Measurements from ENCODE around the gene IL20. TPM values are rescaled to one million over a fixed set of nuclear protein-coding genes. Genes with fewer than 3 reads are reported as not detected.

Gene IL20
- total RNA-seq, 4 donors from 2014 or later = not detected

GRCh38 chr1:206834217-206834616, 31.2 kb upstream of the IL20 start:
- H3K27ac ChIP-seq = no peak overlapping the region
- no peak for ATAC-seq
- H3K27me3 ChIP-seq = peaks cover 36% of the 10 kb centered on the region
- no peaks in the 10 kb centered on the region for H3K9me3 ChIP-seq
- no peaks in the 10 kb centered on the region for H3K36me3 ChIP-seq
- H3K4me1 ChIP-seq = no peaks in the 10 kb centered on the region
- 81 to 88% methylated on average over 4 to 6 of the region's 6 CpGs for WGBS, 2 donors (ENCODE audit: low coverage in 1 of 2)
- no peak for TF ChIP-seq EP300 (IDR thresholded peaks at IDR 0.05)
- no peak for TF ChIP-seq POLR2AphosphoS5 (IDR thresholded peaks at IDR 0.05)
- H3K4me3 ChIP-seq = no peak overlapping the region

- Histone ChIP-seq H3K4me1 (no peaks in the 10 kb centered on the region), H3K27ac (no peak overlapping the region), H3K36me3 (no peaks in the 10 kb centered on the region), H3K9me3 (no peaks in the 10 kb centered on the region), H3K27me3 (peaks cover 31% of the 10 kb centered on the region), H3K4me3 (no peak overlapping the region)
- no peak for TF ChIP-seq POLR2A (IDR thresholded peaks at IDR 0.05)
- no peak for TF ChIP-seq POLR2AphosphoS5 (IDR thresholded peaks at IDR 0.05)
- TF ChIP-seq CTCF (IDR thresholded peaks at IDR 0.05) = no peak
- no peak for TF ChIP-seq EP300 (IDR thresholded peaks at IDR 0.05)
- peak; percentile 76 for ATAC-seq
- WGBS, 2 donors (ENCODE audit: low coverage in 1 of 2) = 64 to 78% methylated on average over 3 of the region's 3 CpGs
These were observed 30.7 kb upstream of the IL20 start for GRCh38 chr1:206834711-206835110.

DNA sequence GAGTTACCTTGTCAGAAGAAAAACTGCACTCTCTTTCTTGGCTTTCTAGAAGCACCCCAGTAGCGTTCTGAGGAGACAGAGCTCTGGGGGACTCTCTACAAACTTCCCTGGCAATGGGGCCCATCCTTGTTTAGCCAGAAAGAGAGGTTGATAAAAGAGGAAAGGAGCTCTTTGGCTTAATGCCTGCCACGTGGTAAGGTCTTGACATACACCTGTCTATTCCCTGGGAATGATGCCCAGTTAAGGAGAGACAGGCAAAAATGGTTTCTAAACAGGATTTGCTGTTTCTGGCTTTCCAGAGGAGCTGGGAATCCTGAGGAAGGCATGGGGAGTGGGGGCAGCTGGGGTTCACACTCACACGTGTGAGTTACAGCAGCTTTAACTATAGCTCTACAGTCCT, 30.2 kb upstream of the IL20 start:
- Histone ChIP-seq H3K4me1 (no peaks in the 10 kb centered on the region), H3K9me3 (no peaks in the 10 kb centered on the region), H3K27me3 (peaks cover 29% of the 10 kb centered on the region), H3K4me3 (no peak overlapping the region), H3K36me3 (no peaks in the 10 kb centered on the region), H3K27ac (no peak overlapping the region)
- WGBS, 2 donors (ENCODE audit: low coverage in 1 of 2) = 50 to 64% methylated on average over 2 of the region's 3 CpGs
- no peak for ATAC-seq
- no peak for TF ChIP-seq EP300 (IDR thresholded peaks at IDR 0.05)
- TF ChIP-seq CTCF (IDR thresholded peaks at IDR 0.05) = no peak
- no peak for TF ChIP-seq POLR2AphosphoS5 (IDR thresholded peaks at IDR 0.05)
- TF ChIP-seq POLR2A (IDR thresholded peaks at IDR 0.05) = no peak

DNA sequence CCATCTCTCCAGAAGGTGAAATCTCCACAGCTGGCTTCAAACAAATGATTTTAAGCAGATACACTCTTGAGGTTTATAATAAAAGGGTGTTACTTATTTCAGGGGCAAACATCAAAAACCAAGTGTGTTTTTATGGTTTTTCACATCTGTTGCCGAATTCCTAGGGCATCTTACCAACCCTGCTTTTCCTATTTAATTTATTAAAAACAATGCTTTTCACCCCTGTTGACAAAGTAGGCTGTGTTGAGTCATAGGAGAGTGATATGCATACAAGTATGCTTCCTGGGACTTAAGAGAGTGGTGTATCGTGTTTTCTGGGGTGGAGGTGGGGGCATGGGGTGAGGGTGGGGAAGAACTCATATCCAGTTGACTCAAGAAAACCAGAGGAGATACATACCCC, 29.3 kb upstream of the IL20 start:
- no peak for TF ChIP-seq POLR2AphosphoS5 (IDR thresholded peaks at IDR 0.05)
- no peak for TF ChIP-seq EP300 (IDR thresholded peaks at IDR 0.05)
- TF ChIP-seq CTCF (IDR thresholded peaks at IDR 0.05) = no peak
- TF ChIP-seq POLR2A (IDR thresholded peaks at IDR 0.05) = no peak
- ATAC-seq = no peak

GRCh38 chr1:206839006-206839560, 26.3 kb upstream of the IL20 start:
- Histone ChIP-seq H3K36me3 (no peaks in the 10 kb centered on the region), H3K27me3 (peaks cover 29% of the 10 kb centered on the region), H3K27ac (no peak overlapping the region), H3K4me3 (no peak overlapping the region), H3K4me1 (no peaks in the 10 kb centered on the region), H3K9me3 (no peaks in the 10 kb centered on the region)
- no peak for TF ChIP-seq POLR2AphosphoS5 (IDR thresholded peaks at IDR 0.05)
- TF ChIP-seq EP300 (IDR thresholded peaks at IDR 0.05) = no peak
- TF ChIP-seq CTCF (IDR thresholded peaks at IDR 0.05) = no peak
- no peak for TF ChIP-seq POLR2A (IDR thresholded peaks at IDR 0.05)
- no peak for ATAC-seq
- 74 to 80% methylated on average over 3 of the region's 4 CpGs for WGBS, 2 donors (ENCODE audit: low coverage in 1 of 2)

More for the DNA sequence above, 29.3 kb upstream of the IL20 start:
- H3K27me3 ChIP-seq = peaks cover 29% of the 10 kb centered on the region
- no peaks in the 10 kb centered on the region for H3K36me3 ChIP-seq
- no peaks in the 10 kb centered on the region for H3K4me1 ChIP-seq
- H3K27ac ChIP-seq = no peak overlapping the region
- no peak overlapping the region for H3K4me3 ChIP-seq
- H3K9me3 ChIP-seq = no peaks in the 10 kb centered on the region
- WGBS, 2 donors (ENCODE audit: low coverage in 1 of 2) = 69 to 83% methylated on average over 2 of the region's 2 CpGs
